ENCODE data around the gene EXOC5.

DNA sequence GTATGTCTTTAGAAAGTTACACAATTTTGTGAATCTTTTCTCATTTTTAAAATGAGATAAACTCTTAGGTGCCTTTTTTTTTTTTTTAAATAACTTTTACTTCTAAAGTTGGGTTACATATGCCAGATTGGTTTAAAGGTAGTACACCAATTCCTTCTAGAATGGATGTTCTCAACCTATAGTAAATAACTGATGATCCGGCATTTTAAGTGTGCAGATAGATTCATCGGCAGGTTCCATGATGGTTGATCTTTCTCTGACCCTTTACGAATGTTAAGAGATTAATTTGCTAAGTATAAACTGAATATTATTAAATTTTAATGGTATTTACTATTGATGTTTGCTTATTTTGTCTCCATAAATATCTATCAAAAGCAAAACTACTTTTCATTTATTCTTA is 8.4 kb upstream of the EXOC5 start:
- TF ChIP-seq POLR2AphosphoS5 (IDR thresholded peaks at IDR 0.05): no peak
- TF ChIP-seq, protein P1, sequence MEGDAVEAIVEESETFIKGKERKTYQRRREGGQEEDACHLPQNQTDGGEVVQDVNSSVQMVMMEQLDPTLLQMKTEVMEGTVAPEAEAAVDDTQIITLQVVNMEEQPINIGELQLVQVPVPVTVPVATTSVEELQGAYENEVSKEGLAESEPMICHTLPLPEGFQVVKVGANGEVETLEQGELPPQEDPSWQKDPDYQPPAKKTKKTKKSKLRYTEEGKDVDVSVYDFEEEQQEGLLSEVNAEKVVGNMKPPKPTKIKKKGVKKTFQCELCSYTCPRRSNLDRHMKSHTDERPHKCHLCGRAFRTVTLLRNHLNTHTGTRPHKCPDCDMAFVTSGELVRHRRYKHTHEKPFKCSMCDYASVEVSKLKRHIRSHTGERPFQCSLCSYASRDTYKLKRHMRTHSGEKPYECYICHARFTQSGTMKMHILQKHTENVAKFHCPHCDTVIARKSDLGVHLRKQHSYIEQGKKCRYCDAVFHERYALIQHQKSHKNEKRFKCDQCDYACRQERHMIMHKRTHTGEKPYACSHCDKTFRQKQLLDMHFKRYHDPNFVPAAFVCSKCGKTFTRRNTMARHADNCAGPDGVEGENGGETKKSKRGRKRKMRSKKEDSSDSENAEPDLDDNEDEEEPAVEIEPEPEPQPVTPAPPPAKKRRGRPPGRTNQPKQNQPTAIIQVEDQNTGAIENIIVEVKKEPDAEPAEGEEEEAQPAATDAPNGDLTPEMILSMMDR (IDR thresholded peaks at IDR 0.05): no peak

Data from esophagus muscularis mucosa (tissue), 3 donors.